ENCODE measurements around the gene PRRT4. TPM values are rescaled to one million over a fixed set of nuclear protein-coding genes. Genes with fewer than 3 reads are reported as not detected.

PRRT4 gene
- total RNA-seq, 3 donors from 2014 or later, result 0.43 to 3.1 TPM; not detected in 1

DNA sequence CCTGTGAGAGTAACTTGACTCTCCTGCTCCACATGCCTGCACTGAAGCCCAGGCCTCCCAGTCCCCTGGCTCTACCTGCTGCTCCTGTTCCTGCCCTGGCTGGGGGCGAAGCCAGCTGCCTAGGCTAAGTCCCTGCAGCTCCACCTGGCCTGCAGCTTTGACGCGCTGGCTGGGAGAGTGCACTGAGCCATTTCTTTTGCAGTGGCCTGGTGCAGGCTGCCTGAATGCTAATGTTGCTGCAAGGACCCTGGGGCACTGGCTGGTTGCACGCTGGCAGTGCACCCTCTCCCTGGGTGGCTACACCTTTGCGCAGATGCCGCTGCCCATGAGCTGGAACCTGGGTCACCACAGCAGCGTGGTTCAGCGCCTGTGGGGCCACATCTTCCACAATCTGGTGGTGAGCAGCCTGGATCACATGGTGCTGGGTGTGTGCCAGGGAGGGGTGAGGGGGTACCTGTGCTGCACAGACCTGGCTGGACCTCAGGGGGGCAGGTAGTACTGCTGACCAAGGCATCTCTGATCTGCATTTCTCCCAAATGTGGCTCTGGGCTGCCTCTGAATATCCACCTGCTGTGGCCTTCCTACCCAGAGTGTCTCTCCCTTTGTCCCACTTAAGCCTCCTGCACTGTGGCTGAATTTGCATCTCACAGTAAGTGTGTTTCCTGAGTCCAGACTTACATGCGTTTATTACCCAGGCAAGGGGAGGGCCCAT is 28.3 kb upstream of the PRRT4 start:
- Histone ChIP-seq H3K4me3 (no peak overlapping the region), H3K9me3 (no peaks in the 10 kb centered on the region), H3K4me1 (ENCODE audit: low read depth) (no peaks in the 10 kb centered on the region), H3K36me3 (ENCODE audit: low read depth) (no peaks in the 10 kb centered on the region)
- DNase-seq (no peak), ATAC-seq (no peak)
- intact Hi-C loops (cut with DNase I, micrococcal nuclease), result loop anchor here in 1 of 2 donors (5.0 kb wide), 1 partner anchor 37 kb away; no protein-coding TSS in a partner anchor
- TF ChIP-seq, protein P1, sequence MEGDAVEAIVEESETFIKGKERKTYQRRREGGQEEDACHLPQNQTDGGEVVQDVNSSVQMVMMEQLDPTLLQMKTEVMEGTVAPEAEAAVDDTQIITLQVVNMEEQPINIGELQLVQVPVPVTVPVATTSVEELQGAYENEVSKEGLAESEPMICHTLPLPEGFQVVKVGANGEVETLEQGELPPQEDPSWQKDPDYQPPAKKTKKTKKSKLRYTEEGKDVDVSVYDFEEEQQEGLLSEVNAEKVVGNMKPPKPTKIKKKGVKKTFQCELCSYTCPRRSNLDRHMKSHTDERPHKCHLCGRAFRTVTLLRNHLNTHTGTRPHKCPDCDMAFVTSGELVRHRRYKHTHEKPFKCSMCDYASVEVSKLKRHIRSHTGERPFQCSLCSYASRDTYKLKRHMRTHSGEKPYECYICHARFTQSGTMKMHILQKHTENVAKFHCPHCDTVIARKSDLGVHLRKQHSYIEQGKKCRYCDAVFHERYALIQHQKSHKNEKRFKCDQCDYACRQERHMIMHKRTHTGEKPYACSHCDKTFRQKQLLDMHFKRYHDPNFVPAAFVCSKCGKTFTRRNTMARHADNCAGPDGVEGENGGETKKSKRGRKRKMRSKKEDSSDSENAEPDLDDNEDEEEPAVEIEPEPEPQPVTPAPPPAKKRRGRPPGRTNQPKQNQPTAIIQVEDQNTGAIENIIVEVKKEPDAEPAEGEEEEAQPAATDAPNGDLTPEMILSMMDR (IDR thresholded peaks at IDR 0.05), result no peak

DNA sequence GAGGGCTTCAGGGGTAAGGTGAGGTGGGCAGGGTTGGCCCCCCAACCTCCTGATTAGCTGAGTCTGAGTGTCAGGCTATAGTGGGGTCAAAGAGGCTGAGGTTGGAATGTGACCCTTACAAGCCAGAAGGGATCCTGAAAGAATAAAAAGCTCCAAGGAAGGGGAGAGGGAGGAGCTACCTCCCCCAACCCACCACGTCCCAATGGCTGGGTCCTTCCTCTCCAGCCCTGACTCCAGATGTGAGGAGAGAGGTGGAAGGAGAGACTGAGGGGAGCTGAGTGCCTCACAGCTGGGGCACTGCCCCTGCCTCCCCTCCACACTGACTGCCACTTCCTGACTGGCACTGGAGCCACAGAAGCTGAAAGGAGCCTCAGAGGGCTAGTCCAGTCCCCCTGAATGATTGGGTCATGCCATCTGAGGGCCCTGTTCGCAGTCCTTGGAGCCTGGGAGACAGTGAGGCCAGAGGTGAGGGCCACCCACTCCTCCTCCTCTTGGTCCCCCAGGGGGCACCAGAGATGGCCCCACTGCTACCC is 27.7 kb upstream of the PRRT4 start:
- Histone ChIP-seq H3K4me3 (no peak overlapping the region), H3K4me1 (ENCODE audit: low read depth) (no peaks in the 10 kb centered on the region), H3K9me3 (no peaks in the 10 kb centered on the region), H3K36me3 (ENCODE audit: low read depth) (no peaks in the 10 kb centered on the region)
- no peak for ATAC-seq
- TF ChIP-seq, protein P1 (IDR thresholded peaks at IDR 0.05), result no peak
- intact Hi-C loops (cut with DNase I, micrococcal nuclease), result loop anchor here in 1 of 2 donors (5.0 kb wide), 1 partner anchor 37 kb away; no protein-coding TSS in a partner anchor
- no peak for DNase-seq

DNA sequence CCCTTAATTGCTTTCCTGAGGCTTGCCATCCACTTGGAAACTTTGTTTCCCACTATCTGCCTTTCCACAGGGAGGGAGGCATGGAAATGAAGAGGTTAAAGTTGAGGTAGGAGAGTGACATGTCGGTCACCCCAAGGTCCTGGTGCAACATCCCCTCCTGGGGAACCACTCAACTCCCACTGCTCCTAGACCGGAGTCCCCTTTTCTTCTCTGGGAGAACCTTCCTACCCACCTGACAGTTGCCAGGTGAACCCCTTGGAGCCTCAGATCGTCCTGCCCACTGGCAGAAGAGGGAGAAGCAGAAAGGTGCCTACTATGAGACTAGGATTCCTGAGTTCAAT is 26.6 kb upstream of the PRRT4 start:
- Histone ChIP-seq H3K4me3 (no peak overlapping the region), H3K9me3 (no peaks in the 10 kb centered on the region), H3K4me1 (ENCODE audit: low read depth) (no peaks in the 10 kb centered on the region), H3K36me3 (ENCODE audit: low read depth) (no peaks in the 10 kb centered on the region)
- ATAC-seq (no peak), DNase-seq (no peak)
- TF ChIP-seq, protein P1 (IDR thresholded peaks at IDR 0.05), result no peak
- intact Hi-C loops (cut with DNase I, micrococcal nuclease), result loop anchor here in 1 of 2 donors (5.0 kb wide), 1 partner anchor 36 kb away; no protein-coding TSS in a partner anchor

DNA sequence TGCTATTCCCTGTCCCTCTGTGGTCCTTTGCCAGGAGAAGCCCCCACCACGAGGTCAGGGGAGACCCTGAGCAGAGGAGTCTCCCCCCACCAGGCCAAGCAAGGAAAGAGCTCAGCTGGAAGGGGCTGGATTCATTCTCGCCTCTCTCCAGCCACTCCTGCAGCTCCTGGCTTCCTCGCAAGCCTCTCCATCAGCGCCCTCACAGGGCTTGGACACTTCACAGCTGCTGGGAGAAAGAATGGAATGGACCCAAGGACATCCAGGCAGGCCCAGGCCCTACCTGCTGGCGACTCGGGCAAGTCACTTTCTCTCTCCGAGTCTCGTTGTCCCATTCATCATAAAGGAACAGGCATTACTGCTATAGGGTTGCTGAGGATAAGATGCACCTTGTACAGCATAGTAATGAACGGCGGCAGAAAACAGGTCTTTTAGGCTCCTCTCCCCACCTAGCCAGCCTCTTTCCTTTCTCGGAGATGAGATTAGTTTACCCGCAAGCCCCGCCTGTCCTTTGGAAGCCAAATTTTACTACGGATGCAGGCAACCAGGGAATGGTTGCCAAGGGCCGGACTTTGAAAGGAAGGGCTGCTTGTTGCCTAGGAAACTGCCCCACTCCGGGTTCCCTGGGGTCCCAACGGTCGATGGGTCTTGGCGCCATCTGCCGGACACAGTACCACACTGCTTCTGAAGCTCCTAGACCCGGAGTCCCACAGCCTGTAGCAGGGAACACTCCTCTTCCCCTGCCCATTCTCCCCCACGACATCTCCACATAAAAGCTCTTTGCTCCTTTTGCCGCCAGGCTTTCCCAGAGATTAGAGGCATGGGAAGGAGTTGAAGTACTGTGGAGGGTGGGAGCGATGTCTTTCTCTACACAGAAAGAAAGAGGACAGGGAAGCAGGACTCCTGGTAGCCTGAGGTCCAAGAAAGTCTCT is 26.0 kb upstream of the PRRT4 start:
- TF ChIP-seq, protein P1 (IDR thresholded peaks at IDR 0.05), result peak; percentile 75
- DNase-seq, result peak in 2 of 3 donors; percentile 77
- H3K4me3 ChIP-seq, result no peak overlapping the region
- no peaks in the 10 kb centered on the region for H3K36me3 ChIP-seq (ENCODE audit: low read depth)
- intact Hi-C loops (cut with DNase I, micrococcal nuclease), result loop anchor here in 1 of 2 donors (5.0 kb wide), 1 partner anchor 35 kb away; no protein-coding TSS in a partner anchor
- peak; percentile 85 for ATAC-seq
- no peaks in the 10 kb centered on the region for H3K4me1 ChIP-seq (ENCODE audit: low read depth)
- no peaks in the 10 kb centered on the region for H3K9me3 ChIP-seq

Data from mucosa of descending colon (tissue), 3 donors.